Ramos (cell line): ENCODE data around the gene CPM.

ENCODE experiments used
- in situ Hi-C: fragments of 300-500 bp; cut with MboI; formaldehyde crosslinking; loops from one replicate; pipeline ENCODE4 v1.14.3; 2022; ENCODE audit warnings: low sequenced_read_pairs; ENCODE audit not compliant: unreplicated experiment

CPM gene

GRCh38 chr12:68882251-68882964 lies 50.6 kb downstream of the CPM start:
- in situ Hi-C loops, result no loop called here

- in situ Hi-C loops, result no loop called here
These were observed 52.2 kb downstream of the CPM start for GRCh38 chr12:68880660-68881325.

- in situ Hi-C loops, result no loop called here
These were observed 54.1 kb downstream of the CPM start for GRCh38 chr12:68878846-68879245.

- in situ Hi-C loops, result no loop called here
These were observed 54.7 kb downstream of the CPM start for GRCh38 chr12:68878283-68878682.

GRCh38 chr12:68877583-68877982 lies 55.4 kb downstream of the CPM start:
- in situ Hi-C loops, result no loop called here

GRCh38 chr12:68876461-68876860 lies 56.5 kb downstream of the CPM start:
- in situ Hi-C loops, result no loop called here

- in situ Hi-C loops, result no loop called here
These were observed 59.7 kb downstream of the CPM start for GRCh38 chr12:68873316-68873715.

GRCh38 chr12:68871921-68872320 lies 61.0 kb downstream of the CPM start:
- in situ Hi-C loops, result no loop called here

GRCh38 chr12:68871396-68871795 lies 61.6 kb downstream of the CPM start:
- in situ Hi-C loops, result no loop called here

- in situ Hi-C loops, result no loop called here
These were observed 62.5 kb downstream of the CPM start for GRCh38 chr12:68870443-68870842.

GRCh38 chr12:68870011-68870410 lies 63.0 kb downstream of the CPM start:
- in situ Hi-C loops, result no loop called here

GRCh38 chr12:68868043-68868790 lies 64.8 kb downstream of the CPM start:
- in situ Hi-C loops, result loop anchor here (10.0 kb wide), 1 partner anchor 207 kb away; no protein-coding TSS in a partner anchor

- in situ Hi-C loops, result loop anchor here (10.0 kb wide), 1 partner anchor 207 kb away; no protein-coding TSS in a partner anchor
These were observed 65.4 kb downstream of the CPM start for GRCh38 chr12:68867606-68868005.

GRCh38 chr12:68866950-68867349 lies 66.0 kb downstream of the CPM start:
- in situ Hi-C loops, result loop anchor here (10.0 kb wide), 1 partner anchor 208 kb away; no protein-coding TSS in a partner anchor

- in situ Hi-C loops, result loop anchor here (10.0 kb wide), 1 partner anchor 209 kb away; no protein-coding TSS in a partner anchor
These were observed 67.4 kb downstream of the CPM start for GRCh38 chr12:68865399-68866164.

- in situ Hi-C loops, result loop anchor here (10.0 kb wide), 1 partner anchor 210 kb away; no protein-coding TSS in a partner anchor
These were observed 68.4 kb downstream of the CPM start for GRCh38 chr12:68864604-68865003.

- in situ Hi-C loops, result loop anchor here (10.0 kb wide), 1 partner anchor 211 kb away; no protein-coding TSS in a partner anchor
These were observed 69.0 kb downstream of the CPM start for GRCh38 chr12:68863886-68864454.

- in situ Hi-C loops, result loop anchor here (10.0 kb wide), 1 partner anchor 212 kb away; no protein-coding TSS in a partner anchor
These were observed 69.7 kb downstream of the CPM start for GRCh38 chr12:68863109-68863770.

- in situ Hi-C loops, result loop anchor here (10.0 kb wide), 1 partner anchor 213 kb away; no protein-coding TSS in a partner anchor
These were observed 71.1 kb downstream of the CPM start for GRCh38 chr12:68861890-68862289.
